Esophagus (tissue), 2 donors: Measurements from ENCODE around the gene RNF40. TPM values are rescaled to one million over a fixed set of nuclear protein-coding genes. Genes with fewer than 3 reads are reported as not detected.
A peak's percentile ranks its signal among the peaks of the same experiment; 100 is the strongest.
"Not testable (repeated sequence)": the region's sequence is repeated elsewhere in the genome, so short reads cannot be mapped to it uniquely, and the experiment has no call there.

Experiments
- H3K27ac ChIP-seq, 2 donors: one replicate each; pipeline ENCODE4 v1.5.1; 2013; ENCODE audit warnings: low read depth in 2 of 2, mild to moderate bottlenecking in 2 of 2, inconsistent platforms in 1 of 2, low read length in 1 of 2, moderate library complexity in 1 of 2
- H3K27me3 ChIP-seq, 2 donors: one replicate each; pipeline ENCODE4 v1.6.1; 2013; ENCODE audit warnings: low read length in 2 of 2, control low read depth in 1 of 2, mild to moderate bottlenecking in 1 of 2; ENCODE audit not compliant: insufficient read depth in 2 of 2, control insufficient read depth in 1 of 2
- H3K36me3 ChIP-seq, 2 donors: one replicate each; pipeline ENCODE4 v1.6.1; 2013; ENCODE audit warnings: low read length in 1 of 2; ENCODE audit not compliant: control insufficient read depth in 2 of 2, insufficient read depth in 2 of 2
- H3K4me1 ChIP-seq, 2 donors: one replicate each; pipeline ENCODE4 v1.6.1; 2013; ENCODE audit warnings: low read length in 1 of 2; ENCODE audit not compliant: control insufficient read depth in 2 of 2, insufficient read depth in 2 of 2
- H3K4me3 ChIP-seq, 2 donors: one replicate each; pipeline ENCODE4 v1.5.1; 2013; ENCODE audit warnings: low read length in 2 of 2, mild to moderate bottlenecking in 2 of 2, low read depth in 1 of 2, moderate library complexity in 1 of 2
- H3K9me3 ChIP-seq, 2 donors: one replicate each; pipeline ENCODE4 v1.6.1; 2013; ENCODE audit warnings: mild to moderate bottlenecking in 2 of 2, low read depth in 1 of 2, low read length in 1 of 2, moderate library complexity in 1 of 2; ENCODE audit not compliant: control insufficient read depth in 2 of 2, insufficient read depth in 1 of 2
- WGBS, 2 donors: extraction: QIAGEN DNeasy Blood & Tissue Kit; methylation state at CpG; one replicate each; pipeline ENCODE4 v1.1.7; 2013; 5-methylcytosine and 5-hydroxymethylcytosine counted together
- polyA plus RNA-seq, 2 donors: library from polyadenylated mRNA; stranded (reverse); fragments of 200-250 nt; gene quantifications; one replicate each; pipeline ENCODE4 v1.2.3, GENCODE V29; 2013
- donor health status: healthy with polysubstance abuse.
- donor health status: Bipolar disorder and iron deficiency.

The RNF40 gene
- polyA plus RNA-seq, 2 donors, result 39.9 to 64.1 TPM

DNA sequence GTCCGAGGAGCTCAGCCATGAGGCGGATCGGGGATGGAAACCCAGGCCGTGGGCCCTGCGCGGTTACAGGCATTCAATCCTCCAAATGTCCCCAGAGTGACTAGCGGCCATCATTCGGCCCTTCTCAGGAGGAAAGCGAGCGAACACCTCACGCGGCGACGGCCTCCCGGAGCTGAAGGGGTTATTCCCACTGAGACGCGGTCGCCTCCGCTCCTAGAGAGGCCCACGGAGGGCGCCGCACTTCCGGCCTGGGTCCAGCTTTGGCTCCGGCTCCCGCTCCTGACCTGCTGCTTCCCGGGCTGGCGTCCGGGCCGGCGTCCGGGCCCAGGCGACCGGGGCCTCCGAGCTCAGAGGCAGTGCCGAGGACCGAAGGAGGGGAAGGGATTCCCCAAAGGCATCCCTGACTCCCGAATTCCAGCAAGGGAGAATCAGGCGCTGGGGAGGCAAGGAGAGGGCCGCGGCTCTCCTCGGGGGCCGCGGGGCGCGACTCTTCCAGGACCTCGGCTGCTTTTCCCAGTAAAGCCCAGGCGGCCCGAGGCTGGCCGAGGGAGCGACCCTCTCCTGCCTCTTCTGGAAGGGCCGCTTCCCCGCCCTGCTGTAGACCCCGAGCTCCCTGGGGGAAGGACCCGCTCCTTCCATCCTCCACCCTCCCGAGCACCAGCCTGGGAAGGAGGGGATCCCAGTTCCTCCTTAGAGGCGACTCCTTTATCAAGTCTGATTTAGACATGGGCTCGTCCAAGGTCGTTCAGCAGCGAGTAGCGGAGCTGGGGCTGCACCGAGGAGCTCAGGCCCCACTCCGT is 43.4 kb downstream of the RNF40 start:
- Histone ChIP-seq H3K9me3 (no peaks in the 10 kb centered on the region), H3K36me3 (no peaks in the 10 kb centered on the region), H3K4me1 (peaks cover 0 to 3% of the 10 kb centered on the region in 2 donors), H3K27me3 (no peaks in the 10 kb centered on the region), H3K27ac (peak overlapping the region; percentile 91 to 93), H3K4me3 (peak overlapping the region; percentile 62 to 91)
- 2 to 5% methylated on average over 58 to 62 of the region's 62 CpGs for WGBS, 2 donors

DNA sequence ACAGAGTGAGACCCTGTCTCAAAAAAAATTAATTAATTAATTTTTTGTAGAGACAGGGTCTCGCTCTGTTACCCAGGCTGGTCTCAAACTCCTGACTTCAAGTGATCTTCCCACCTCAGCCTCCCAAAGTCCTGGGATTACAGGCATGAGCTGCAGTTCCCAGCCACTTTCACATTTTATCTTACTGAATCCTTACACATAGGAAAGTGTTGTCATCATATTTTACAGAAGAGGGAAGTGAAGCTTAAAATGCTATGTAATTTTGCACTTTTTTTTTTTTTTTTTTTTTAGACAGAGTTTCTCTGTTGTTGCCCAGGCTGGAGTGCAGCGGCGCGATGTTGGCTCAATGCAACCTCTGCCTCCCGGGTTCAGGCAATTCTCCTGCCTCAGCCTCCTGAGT is 46.0 kb downstream of the RNF40 start:
- no peak overlapping the region for H3K4me3 ChIP-seq
- H3K36me3 ChIP-seq, result no peaks in the 10 kb centered on the region
- H3K9me3 ChIP-seq, result no peaks in the 10 kb centered on the region
- no peak overlapping the region for H3K27ac ChIP-seq
- no peaks in the 10 kb centered on the region for H3K27me3 ChIP-seq
- whole genome bisulfite sequencing, 2 donors, result 85 to 95% methylated on average over 5 of the region's 5 CpGs
- H3K4me1 ChIP-seq, result peaks cover 0 to 3% of the 10 kb centered on the region in 2 donors

DNA sequence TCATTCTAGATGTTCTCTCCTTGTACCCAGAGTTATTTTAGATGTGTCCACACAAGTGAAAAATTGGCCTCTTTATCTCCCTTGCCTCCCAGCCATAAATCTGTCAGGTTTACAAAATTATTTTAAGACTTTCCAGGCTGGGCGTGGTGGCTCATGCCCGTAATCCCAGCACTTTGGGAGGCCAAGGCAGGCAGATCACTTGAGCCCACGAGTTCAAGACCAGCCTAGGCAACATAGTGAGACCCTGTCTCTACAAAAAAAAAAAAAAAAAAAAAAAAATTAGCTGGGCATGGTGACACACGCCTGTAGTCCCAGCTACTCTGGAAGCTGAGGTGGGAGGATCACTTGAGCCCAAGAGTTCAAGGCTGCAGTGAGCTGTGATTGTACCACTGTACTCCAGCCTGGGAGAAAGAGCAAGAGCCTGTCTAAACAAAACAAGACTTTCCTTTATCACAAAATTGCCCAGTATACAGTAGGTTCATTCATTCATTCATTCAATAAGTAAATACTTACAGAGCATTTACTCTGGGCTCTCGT is 46.8 kb downstream of the RNF40 start:
- WGBS, 2 donors, result 56 to 61% methylated on average over 5 of the region's 5 CpGs
- not testable (repeated sequence) for H3K4me1 ChIP-seq, H3K27ac ChIP-seq, H3K9me3 ChIP-seq, H3K4me3 ChIP-seq, H3K27me3 ChIP-seq, H3K36me3 ChIP-seq

DNA sequence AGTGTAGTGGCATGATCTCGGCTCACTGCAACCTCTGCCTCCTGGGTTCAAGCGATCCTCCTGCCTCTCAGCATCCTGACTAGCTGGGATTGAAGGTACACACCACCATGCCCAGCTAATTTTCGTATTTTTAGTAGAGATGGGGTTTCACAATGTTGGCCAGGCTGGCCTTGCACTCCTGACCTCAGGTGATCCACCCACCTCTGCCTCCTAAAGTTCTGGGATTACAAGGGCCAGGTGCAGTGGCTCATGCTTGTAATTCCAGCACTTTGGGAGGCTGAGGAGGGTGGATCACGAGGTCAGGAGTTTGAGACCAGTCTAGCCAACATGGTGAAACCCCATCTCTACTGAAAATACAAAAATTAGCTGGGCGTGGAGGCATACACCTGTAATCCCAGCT is 47.6 kb downstream of the RNF40 start:
- not testable (repeated sequence) for H3K36me3 ChIP-seq, H3K27ac ChIP-seq, H3K9me3 ChIP-seq, H3K27me3 ChIP-seq, H3K4me3 ChIP-seq, H3K4me1 ChIP-seq
- 82 to 83% methylated on average over 5 of the region's 5 CpGs for WGBS, 2 donors

DNA sequence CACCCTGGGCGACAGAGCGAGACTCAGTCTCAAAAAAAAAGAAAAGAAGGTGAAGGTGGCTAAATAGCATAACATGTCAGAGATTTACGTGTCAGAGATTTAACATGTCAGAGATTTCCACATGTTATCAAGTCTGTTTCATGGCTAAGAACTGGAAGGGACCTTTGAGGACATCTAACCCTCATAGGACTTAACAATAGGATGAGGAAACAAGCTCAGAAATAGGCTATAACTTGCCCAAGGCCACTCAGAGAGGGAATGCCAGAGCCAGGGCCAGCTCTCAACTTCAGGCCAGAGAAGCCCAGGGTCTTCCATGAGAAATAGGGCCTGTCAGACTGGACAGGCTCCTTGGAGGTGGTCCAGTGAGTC is 51.7 kb downstream of the RNF40 start:
- H3K4me1 ChIP-seq, result no peaks in the 10 kb centered on the region
- H3K36me3 ChIP-seq, result no peaks in the 10 kb centered on the region
- H3K9me3 ChIP-seq, result no peaks in the 10 kb centered on the region
- H3K27ac ChIP-seq, result peak overlapping the region; percentile 78 to 88
- peak overlapping the region; percentile 46 to 48 for H3K4me3 ChIP-seq
- 75 to 80% methylated on average over 3 of the region's 3 CpGs for WGBS, 2 donors
- no peaks in the 10 kb centered on the region for H3K27me3 ChIP-seq

DNA sequence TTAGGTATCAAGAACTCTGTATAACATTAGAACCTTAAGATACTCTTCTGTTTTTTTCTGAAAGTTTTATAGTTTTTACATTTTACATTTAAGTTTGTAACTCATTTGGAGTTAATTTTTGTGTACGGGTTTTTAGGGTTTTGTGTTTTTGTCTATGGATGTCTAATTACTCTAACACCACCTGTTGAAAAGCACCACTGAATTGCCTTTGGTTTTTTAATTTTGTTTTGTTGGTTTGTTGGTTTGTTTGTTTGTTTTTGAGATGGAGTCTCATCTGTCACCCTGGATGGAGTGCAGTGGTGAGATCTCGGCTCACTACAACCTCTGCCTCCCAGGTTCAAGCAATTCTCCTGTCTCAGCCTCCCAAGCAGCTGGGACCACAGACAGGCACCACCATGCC is 54.6 kb downstream of the RNF40 start:
- Histone ChIP-seq H3K9me3 (peaks cover 0 to under 1% of the 10 kb centered on the region in 2 donors), H3K4me3 (no peak overlapping the region), H3K36me3 (no peaks in the 10 kb centered on the region), H3K4me1 (no peaks in the 10 kb centered on the region), H3K27ac (no peak overlapping the region), H3K27me3 (no peaks in the 10 kb centered on the region)
- WGBS, 2 donors, result 54 to 58% methylated on average over 2 of the region's 2 CpGs

DNA sequence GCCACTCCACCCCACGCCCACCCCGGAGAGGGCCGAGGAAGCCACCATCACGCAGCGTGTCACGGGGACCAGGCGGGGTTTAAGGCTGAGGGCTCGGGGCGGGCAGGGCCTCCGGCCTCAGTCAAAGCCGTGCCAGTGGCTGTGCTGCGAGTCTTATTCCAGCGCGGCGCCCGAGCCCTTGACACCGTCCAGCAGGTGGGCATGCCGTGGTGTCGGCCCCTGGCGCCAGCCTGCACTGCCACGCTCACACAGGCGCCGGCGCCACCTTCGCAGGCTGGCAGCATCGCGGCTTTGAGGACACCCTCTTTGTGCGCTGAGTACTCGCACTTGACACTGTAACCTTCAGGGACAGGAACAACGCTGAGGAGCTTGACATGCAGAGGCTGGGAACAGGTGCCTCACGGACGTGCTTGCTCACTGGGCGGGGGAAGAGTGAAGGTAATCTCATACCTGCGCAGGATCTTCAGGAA is 58.9 kb downstream of the RNF40 start:
- Histone ChIP-seq H3K27me3 (no peaks in the 10 kb centered on the region), H3K9me3 (peaks cover 0 to 2% of the 10 kb centered on the region in 2 donors), H3K27ac (no peak overlapping the region), H3K4me1 (no peaks in the 10 kb centered on the region), H3K4me3 (no peak overlapping the region), H3K36me3 (no peaks in the 10 kb centered on the region)
- WGBS, 2 donors, result 85 to 87% methylated on average over 32 to 34 of the region's 34 CpGs

DNA sequence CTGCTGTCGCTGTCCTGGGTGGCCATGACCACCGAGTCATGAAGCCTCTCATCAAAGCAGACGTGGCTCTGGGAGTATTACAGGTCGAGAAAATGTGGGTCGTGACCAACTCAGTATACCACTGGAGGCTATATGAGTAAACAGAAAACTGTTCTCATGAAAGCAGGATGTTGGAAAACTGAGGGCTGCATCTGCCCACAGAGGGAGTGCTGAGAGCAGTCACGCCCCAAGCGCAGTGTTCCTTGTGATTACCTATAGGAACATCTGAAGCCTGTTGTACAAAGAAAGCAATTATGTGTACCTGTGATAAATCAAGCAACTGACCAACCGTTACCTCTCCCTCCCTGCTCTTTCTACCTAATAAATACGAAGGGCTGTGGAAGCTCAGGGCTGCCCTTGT is 59.3 kb downstream of the RNF40 start:
- 70 to 80% methylated on average over 9 of the region's 9 CpGs for WGBS, 2 donors
- H3K4me3 ChIP-seq, H3K9me3 ChIP-seq, H3K27ac ChIP-seq, H3K27me3 ChIP-seq, H3K4me1 ChIP-seq, H3K36me3 ChIP-seq: not testable (repeated sequence)

DNA sequence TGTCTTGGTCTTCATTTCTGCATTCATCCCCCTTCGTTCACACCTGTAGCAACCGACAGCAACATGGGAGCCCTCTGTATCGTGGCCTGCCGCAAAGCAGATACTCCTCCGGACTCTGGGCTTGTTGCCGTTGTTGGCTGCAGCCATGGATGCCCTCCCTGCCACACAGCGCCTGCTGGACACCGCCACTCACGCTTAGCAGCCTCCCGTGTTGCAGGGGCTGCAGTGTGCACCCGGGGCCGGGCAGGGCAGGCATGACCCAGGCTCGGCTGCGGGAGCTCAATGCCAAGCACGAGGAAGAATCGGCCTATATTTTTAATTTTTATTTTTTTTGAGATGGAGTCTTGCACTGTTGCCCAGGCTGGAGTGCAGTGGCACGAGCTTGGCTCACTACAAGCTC is 59.8 kb downstream of the RNF40 start:
- peaks cover 0 to 2% of the 10 kb centered on the region in 2 donors for H3K9me3 ChIP-seq
- H3K4me3 ChIP-seq, result no peak overlapping the region
- no peaks in the 10 kb centered on the region for H3K36me3 ChIP-seq
- no peaks in the 10 kb centered on the region for H3K4me1 ChIP-seq
- 89 to 90% methylated on average over 17 of the region's 17 CpGs for WGBS, 2 donors
- no peak overlapping the region for H3K27ac ChIP-seq
- H3K27me3 ChIP-seq, result no peaks in the 10 kb centered on the region
